Gastrocnemius medialis (tissue), 4 donors: ENCODE results near the gene ARMC2. TPM values are rescaled to one million over a fixed set of nuclear protein-coding genes. Genes with fewer than 3 reads are reported as not detected.

Experiments used
- ATAC-seq, 2 donors: fragments of 150-250 bp; one replicate each; pipeline ENCODE4 v1.9.1; 2016
- DNase-seq, 2 donors: peaks; one replicate each; pipeline ENCODE4 v3.0.0-alpha.2; 2019
- H3K27ac ChIP-seq, 4 donors: fragments of 200-600 bp; sonication (generic); 1 replicate in 1 of 4; 2 replicates in 3 of 4; pipeline ENCODE4 v1.5.1; 2016 to 2018; ENCODE audit warnings: mild to moderate bottlenecking in 2 of 4, moderate library complexity in 1 of 4
- H3K27me3 ChIP-seq, 3 donors: fragments of 200-600 bp; sonication (generic) in 2 of 3; 1 replicate in 1 of 3; 2 replicates in 2 of 3; pipeline versions ENCODE4 v1.5.1 to v1.6.0; 2016 to 2019; ENCODE audit warnings: mild to moderate bottlenecking in 1 of 3, moderate library complexity in 1 of 3
- H3K36me3 ChIP-seq, 2 donors: fragments of 200-600 bp; sonication (generic) in 1 of 2; one replicate each; pipeline ENCODE4 v1.5.1; 2017 to 2018
- H3K4me1 ChIP-seq, 2 donors: fragments of 200-600 bp; sonication (generic) in 1 of 2; one replicate each; pipeline ENCODE4 v1.5.1; 2016 to 2017; ENCODE audit warnings: mild to moderate bottlenecking in 2 of 2
- H3K4me3 ChIP-seq, 4 donors: fragments of 200-600 bp; sonication (generic) in 3 of 4; 1 replicate in 1 of 4; 2 replicates in 3 of 4; pipeline ENCODE4 v1.5.1; 2016 to 2019; ENCODE audit warnings: mild to moderate bottlenecking in 2 of 4
- H3K9me3 ChIP-seq, 3 donors: fragments of 200-600 bp; sonication (generic) in 2 of 3; 1 replicate in 1 of 3; 2 replicates in 2 of 3; pipeline ENCODE4 v1.5.1; 2016 to 2019
- CTCF ChIP-seq, 5 experiments: fragments of 450-650 bp in 3 of 5; fragments of 200-600 bp in 2 of 5; sonication (generic) in 2 of 5; IDR thresholded peaks in 4 of 5; conservative IDR thresholded peaks in 1 of 5; 1 replicate in 4 of 5; 2 replicates in 1 of 5; pipeline ENCODE4 v1.5.1; 2016 to 2019; ENCODE audit warnings: antibody characterized with exemption in 5 of 5, mild to moderate bottlenecking in 3 of 5, moderate library complexity in 3 of 5
- POLR2A ChIP-seq, 2 donors: fragments of 450-650 bp; IDR thresholded peaks; one replicate each; pipeline ENCODE4 v1.6.1; 2017; ENCODE audit warnings: antibody characterized with exemption in 2 of 2, mild to moderate bottlenecking in 2 of 2, moderate library complexity in 2 of 2
- in situ Hi-C, 4 donors: fragments of 200-750 bp; cut with MboI; loops; one replicate each; pipeline versions ENCODE4 v1.15.0 to v1.8.0; 2017; ENCODE audit warnings: low sequenced_read_pairs in 4 of 4
- intact Hi-C: fragments of 100-400 bp; cut with DNase I; formaldehyde crosslinking; loops from one replicate; pipeline ENCODE4 v1.15.1; 2023; ENCODE audit warnings: low total_unique reads
- total RNA-seq, 4 donors: library from RNA; depleted of rRNA; stranded (reverse); fragments of >200 nt; gene quantifications; one replicate each; pipeline versions ENCODE4 v1.1.0 to v1.2.3, GENCODE V29; 2016

The ARMC2 gene
- total RNA-seq, 4 donors from 2014 or later: 0.20 to 1.8 (median 0.56) TPM

GRCh38 chr6:108952776-108953486 lies 104.7 kb downstream of the ARMC2 start:
- intact Hi-C loops: no loop called here
- Histone ChIP-seq H3K27me3 (no peaks in the 10 kb centered on the region), H3K4me3 (peak overlapping the region in 3 of 4 donors; percentile 8 to 24 (median 23)), H3K27ac (peak overlapping the region in 3 of 4 donors; percentile 10 to 47 (median 20)), H3K36me3 (no peaks in the 10 kb centered on the region), H3K9me3 (no peaks in the 10 kb centered on the region), H3K4me1 (peaks cover 21 to 23% of the 10 kb centered on the region in 2 donors)
- DNase-seq (no peak), ATAC-seq (peak in 1 of 2 donors; percentile 46)
- in situ Hi-C loops: no loop called here
- TF ChIP-seq CTCF (IDR thresholded peaks at IDR 0.05 in 4 of 5, conservative IDR thresholded peaks at IDR 0.05 in 1 of 5) (no peak), POLR2A (IDR thresholded peaks at IDR 0.05) (no peak)

GRCh38 chr6:108953681-108954080 lies 105.5 kb downstream of the ARMC2 start:
- DNase-seq (no peak), ATAC-seq (no peak)
- H3K27ac ChIP-seq: peak overlapping the region in 1 of 4 donors; percentile 20
- H3K4me3 ChIP-seq: no peak overlapping the region
- intact Hi-C loops (no loop called here), in situ Hi-C loops (no loop called here)
- H3K36me3 ChIP-seq: no peaks in the 10 kb centered on the region
- TF ChIP-seq CTCF (IDR thresholded peaks at IDR 0.05 in 4 of 5, conservative IDR thresholded peaks at IDR 0.05 in 1 of 5) (no peak), POLR2A (IDR thresholded peaks at IDR 0.05) (no peak)
- peaks cover 13 to 15% of the 10 kb centered on the region in 2 donors for H3K4me1 ChIP-seq
- no peaks in the 10 kb centered on the region for H3K9me3 ChIP-seq
- no peaks in the 10 kb centered on the region for H3K27me3 ChIP-seq

- no peak for DNase-seq
- in situ Hi-C loops: no loop called here
Observed at GRCh38 chr6:108955329-108955949, 107.2 kb downstream of the ARMC2 start.

GRCh38 chr6:108957221-108957620 lies 109.0 kb downstream of the ARMC2 start:
- H3K4me3 ChIP-seq: no peak overlapping the region
- DNase-seq: no peak
- ATAC-seq: no peak
- no peaks in the 10 kb centered on the region for H3K36me3 ChIP-seq
- no peaks in the 10 kb centered on the region for H3K9me3 ChIP-seq
- H3K27me3 ChIP-seq: no peaks in the 10 kb centered on the region
- intact Hi-C loops (no loop called here), in situ Hi-C loops (no loop called here)
- H3K27ac ChIP-seq: no peak overlapping the region
- TF ChIP-seq CTCF (IDR thresholded peaks at IDR 0.05 in 4 of 5, conservative IDR thresholded peaks at IDR 0.05 in 1 of 5): no peak
- H3K4me1 ChIP-seq: peaks cover 10 to 23% of the 10 kb centered on the region in 2 donors

More at GRCh38 chr6:108955329-108955949, 107.2 kb downstream of the ARMC2 start:
- H3K4me3 ChIP-seq: no peak overlapping the region
- no peaks in the 10 kb centered on the region for H3K27me3 ChIP-seq
- no peak overlapping the region for H3K27ac ChIP-seq
- TF ChIP-seq POLR2A (IDR thresholded peaks at IDR 0.05) (no peak), CTCF (IDR thresholded peaks at IDR 0.05 in 4 of 5, conservative IDR thresholded peaks at IDR 0.05 in 1 of 5) (no peak)
- H3K9me3 ChIP-seq: no peaks in the 10 kb centered on the region
- no peaks in the 10 kb centered on the region for H3K36me3 ChIP-seq
- no peak for ATAC-seq
- peaks cover 10 to 20% of the 10 kb centered on the region in 2 donors for H3K4me1 ChIP-seq
- intact Hi-C loops: no loop called here
